GM12892 (cell line): ENCODE data around the gene TTYH3.

Experiments used
- POLR2A ChIP-seq: IDR thresholded peaks from 2 replicates; pipeline ENCODE4 v1.6.1; 2011; ENCODE audit warnings: low read depth, low read length, control low read depth
- POLR2AphosphoS5 ChIP-seq: IDR thresholded peaks from 2 replicates; pipeline ENCODE4 v1.6.1; 2011; ENCODE audit warnings: low read depth, low read length, control low read depth
- TAF1 ChIP-seq: IDR thresholded peaks from 2 replicates; pipeline ENCODE4 v1.6.1; 2011; ENCODE audit warnings: low read depth, mild to moderate bottlenecking, control low read depth, low read length, borderline replicate concordance

GRCh38 chr7:2594599-2594998 is 37.2 kb upstream of the TTYH3 start:
- no peak for TF ChIP-seq POLR2A
- no peak for TF ChIP-seq POLR2AphosphoS5
- TF ChIP-seq TAF1 = no peak
